ENCODE data around the gene RPS23.

RPS23 gene

GRCh38 chr5:82277987-82278710 is at the start of gene RPS23:
RPS23 (minus strand) TSS chr5:82278354; CDS start chr5:82278323, 31 bp downstream.
- Mint-ChIP-seq H3K27me3 (no peaks in the 10 kb centered on the region), H3K27ac (ENCODE audit: low read depth) (peak within 1 kb of the TSS; percentile 94), H3K9me3 (no peaks in the 10 kb centered on the region), H3K4me1 (peaks cover 20% of the 10 kb centered on the region), H3K36me3 (ENCODE audit: insufficient read depth) (peaks cover 42% of the 10 kb centered on the region), H3K4me3 (peak within 1 kb of the TSS; percentile 96)
- ATAC-seq (replicated peaks; ENCODE audit: extremely low read depth, poor library complexity, severe bottlenecking) (peak; percentile 91), DNase-seq (ENCODE audit: low spot score in 2 of 2) (peak; percentile 75 to 77)

- no peaks in the 10 kb centered on the region for H3K36me3 Mint-ChIP-seq (ENCODE audit: insufficient read depth)
- no peak for ATAC-seq (replicated peaks; ENCODE audit: extremely low read depth, poor library complexity, severe bottlenecking)
These were observed 49.8 kb upstream of the RPS23 start for GRCh38 chr5:82327941-82328340.

GRCh38 chr5:82325996-82326395 is 47.8 kb upstream of the RPS23 start:
- H3K9me3 Mint-ChIP-seq = peaks cover 10% of the 10 kb centered on the region
- ATAC-seq (replicated peaks; ENCODE audit: extremely low read depth, poor library complexity, severe bottlenecking) (no peak), DNase-seq (ENCODE audit: low spot score in 2 of 2) (no peak)
- no peak overlapping the region for H3K4me3 Mint-ChIP-seq
- no peaks in the 10 kb centered on the region for H3K36me3 Mint-ChIP-seq (ENCODE audit: insufficient read depth)
- peaks cover 79% of the 10 kb centered on the region for H3K27me3 Mint-ChIP-seq
- no peak overlapping the region for H3K27ac Mint-ChIP-seq (ENCODE audit: low read depth)
- no peaks in the 10 kb centered on the region for H3K4me1 Mint-ChIP-seq

More at GRCh38 chr5:82327941-82328340, 49.8 kb upstream of the RPS23 start:
- H3K27me3 Mint-ChIP-seq = peaks cover 59% of the 10 kb centered on the region
- no peak overlapping the region for H3K27ac Mint-ChIP-seq (ENCODE audit: low read depth)
- no peaks in the 10 kb centered on the region for H3K4me1 Mint-ChIP-seq
- peaks cover 5% of the 10 kb centered on the region for H3K9me3 Mint-ChIP-seq
- no peak for DNase-seq (ENCODE audit: low spot score in 2 of 2)
- no peak overlapping the region for H3K4me3 Mint-ChIP-seq

- H3K27ac Mint-ChIP-seq (ENCODE audit: low read depth) = no peak overlapping the region
- H3K9me3 Mint-ChIP-seq = peaks cover 10% of the 10 kb centered on the region
- no peaks in the 10 kb centered on the region for H3K4me1 Mint-ChIP-seq
- ATAC-seq (replicated peaks; ENCODE audit: extremely low read depth, poor library complexity, severe bottlenecking) (no peak), DNase-seq (ENCODE audit: low spot score in 2 of 2) (no peak)
- H3K27me3 Mint-ChIP-seq = peaks cover 72% of the 10 kb centered on the region
- H3K36me3 Mint-ChIP-seq (ENCODE audit: insufficient read depth) = no peaks in the 10 kb centered on the region
- no peak overlapping the region for H3K4me3 Mint-ChIP-seq
These were observed 47.0 kb upstream of the RPS23 start for GRCh38 chr5:82325155-82325554.

GRCh38 chr5:82320966-82321365 is 42.8 kb upstream of the RPS23 start:
- Mint-ChIP-seq H3K9me3 (peaks cover 5% of the 10 kb centered on the region), H3K4me3 (no peak overlapping the region), H3K36me3 (ENCODE audit: insufficient read depth) (no peaks in the 10 kb centered on the region), H3K4me1 (no peaks in the 10 kb centered on the region), H3K27me3 (peaks cover 55% of the 10 kb centered on the region), H3K27ac (ENCODE audit: low read depth) (no peak overlapping the region)
- DNase-seq (ENCODE audit: low spot score in 2 of 2) = no peak
- no peak for ATAC-seq (replicated peaks; ENCODE audit: extremely low read depth, poor library complexity, severe bottlenecking)

GRCh38 chr5:82319651-82320376 is 41.7 kb upstream of the RPS23 start:
- Mint-ChIP-seq H3K27ac (ENCODE audit: low read depth) (no peak overlapping the region), H3K27me3 (peaks cover 45% of the 10 kb centered on the region), H3K36me3 (ENCODE audit: insufficient read depth) (no peaks in the 10 kb centered on the region), H3K4me1 (no peaks in the 10 kb centered on the region), H3K9me3 (peaks cover 5% of the 10 kb centered on the region), H3K4me3 (no peak overlapping the region)
- ATAC-seq (replicated peaks; ENCODE audit: extremely low read depth, poor library complexity, severe bottlenecking) (no peak), DNase-seq (ENCODE audit: low spot score in 2 of 2) (no peak)

GRCh38 chr5:82319192-82319591 is 41.0 kb upstream of the RPS23 start:
- H3K4me3 Mint-ChIP-seq = no peak overlapping the region
- H3K4me1 Mint-ChIP-seq = no peaks in the 10 kb centered on the region
- peaks cover 42% of the 10 kb centered on the region for H3K27me3 Mint-ChIP-seq
- H3K9me3 Mint-ChIP-seq = peaks cover 5% of the 10 kb centered on the region
- ATAC-seq (replicated peaks; ENCODE audit: extremely low read depth, poor library complexity, severe bottlenecking) = no peak
- H3K27ac Mint-ChIP-seq (ENCODE audit: low read depth) = no peak overlapping the region
- DNase-seq (ENCODE audit: low spot score in 2 of 2) = no peak
- no peaks in the 10 kb centered on the region for H3K36me3 Mint-ChIP-seq (ENCODE audit: insufficient read depth)

GRCh38 chr5:82314964-82315758 is 37.0 kb upstream of the RPS23 start:
- Mint-ChIP-seq H3K36me3 (ENCODE audit: insufficient read depth) (no peaks in the 10 kb centered on the region), H3K4me1 (no peaks in the 10 kb centered on the region), H3K4me3 (no peak overlapping the region), H3K27ac (ENCODE audit: low read depth) (no peak overlapping the region), H3K9me3 (no peaks in the 10 kb centered on the region), H3K27me3 (peaks cover 9% of the 10 kb centered on the region)
- no peak for ATAC-seq (replicated peaks; ENCODE audit: extremely low read depth, poor library complexity, severe bottlenecking)
- no peak for DNase-seq (ENCODE audit: low spot score in 2 of 2)

- Mint-ChIP-seq H3K9me3 (no peaks in the 10 kb centered on the region), H3K36me3 (ENCODE audit: insufficient read depth) (peaks cover 1% of the 10 kb centered on the region)
These were observed 34.9 kb upstream of the RPS23 start for GRCh38 chr5:82313016-82313415.

GRCh38 chr5:82312373-82312856 is 34.3 kb upstream of the RPS23 start:
- Mint-ChIP-seq H3K36me3 (ENCODE audit: insufficient read depth) (peaks cover 1% of the 10 kb centered on the region), H3K4me1 (no peaks in the 10 kb centered on the region), H3K27me3 (no peaks in the 10 kb centered on the region), H3K4me3 (no peak overlapping the region), H3K27ac (ENCODE audit: low read depth) (no peak overlapping the region), H3K9me3 (no peaks in the 10 kb centered on the region)
- ATAC-seq (replicated peaks; ENCODE audit: extremely low read depth, poor library complexity, severe bottlenecking) (no peak), DNase-seq (ENCODE audit: low spot score in 2 of 2) (no peak)

More at GRCh38 chr5:82313016-82313415, 34.9 kb upstream of the RPS23 start:
- no peak for DNase-seq (ENCODE audit: low spot score in 2 of 2)
- no peak for ATAC-seq (replicated peaks; ENCODE audit: extremely low read depth, poor library complexity, severe bottlenecking)
- Mint-ChIP-seq H3K4me1 (no peaks in the 10 kb centered on the region), H3K27me3 (peaks cover 4% of the 10 kb centered on the region), H3K4me3 (no peak overlapping the region), H3K27ac (ENCODE audit: low read depth) (no peak overlapping the region)

- Mint-ChIP-seq H3K36me3 (ENCODE audit: insufficient read depth) (peaks cover 1% of the 10 kb centered on the region), H3K27ac (ENCODE audit: low read depth) (no peak overlapping the region), H3K9me3 (no peaks in the 10 kb centered on the region), H3K27me3 (no peaks in the 10 kb centered on the region), H3K4me1 (no peaks in the 10 kb centered on the region), H3K4me3 (no peak overlapping the region)
- ATAC-seq (replicated peaks; ENCODE audit: extremely low read depth, poor library complexity, severe bottlenecking) = no peak
- DNase-seq (ENCODE audit: low spot score in 2 of 2) = no peak
These were observed 31.0 kb upstream of the RPS23 start for GRCh38 chr5:82309091-82309531.

GRCh38 chr5:82308416-82308815 is 30.3 kb upstream of the RPS23 start:
- Mint-ChIP-seq H3K27ac (ENCODE audit: low read depth) (no peak overlapping the region), H3K4me1 (no peaks in the 10 kb centered on the region), H3K36me3 (ENCODE audit: insufficient read depth) (peaks cover 1% of the 10 kb centered on the region), H3K27me3 (no peaks in the 10 kb centered on the region), H3K9me3 (no peaks in the 10 kb centered on the region), H3K4me3 (no peak overlapping the region)
- no peak for ATAC-seq (replicated peaks; ENCODE audit: extremely low read depth, poor library complexity, severe bottlenecking)
- DNase-seq (ENCODE audit: low spot score in 2 of 2) = no peak

Data from central memory CD8-positive, alpha-beta T cell (primary cell).